Activated naive CD4-positive, alpha-beta T cell treated with anti-CD3 and anti-CD28 coated beads for 36 hours (primary cell): ENCODE measurements around the gene CGB1. TPM values are rescaled to one million over a fixed set of nuclear protein-coding genes. Genes with fewer than 3 reads are reported as not detected.
"Not testable (repeated sequence)": the region's sequence is repeated elsewhere in the genome, so short reads cannot be mapped to it uniquely, and the experiment has no call there.

Source experiments
- CTCF ChIA-PET: fragments of 350-600 bp; sonication (Branson Sonifier 250); formaldehyde crosslinking; loops from one replicate; lab custom pipeline; 2021; ENCODE audit warnings: antibody characterized with exemption; lab: Charles Lee
- DNase-seq: peaks from one replicate; pipeline ENCODE4 v3.0.0-alpha.2; 2020
- H3K27ac Mint-ChIP-seq: one replicate; pipeline ENCODE4 v1.8.0; 2021; ENCODE audit warnings: mild to moderate bottlenecking, mixed read lengths
- H3K27me3 Mint-ChIP-seq: one replicate; pipeline ENCODE4 v1.8.0; 2021; ENCODE audit warnings: low read depth, mixed read lengths
- H3K36me3 Mint-ChIP-seq: one replicate; pipeline ENCODE4 v1.8.0; 2021; ENCODE audit warnings: low read depth, mixed read lengths
- H3K4me1 Mint-ChIP-seq: one replicate; pipeline ENCODE4 v1.8.0; 2021; ENCODE audit warnings: low read depth, mixed read lengths
- H3K4me3 Mint-ChIP-seq: one replicate; pipeline ENCODE4 v1.8.0; 2021; ENCODE audit warnings: mild to moderate bottlenecking, moderate library complexity, mixed read lengths
- H3K9me3 Mint-ChIP-seq: one replicate; pipeline ENCODE4 v1.8.0; 2021; ENCODE audit warnings: mixed read lengths
- intact Hi-C: fragments of 100-400 bp; cut with micrococcal nuclease; formaldehyde crosslinking; loops from one replicate; pipeline ENCODE4 v1.15.1; 2023
- total RNA-seq, 2 experiments: library from RNA; stranded (reverse); gene quantifications; one replicate each; pipeline ENCODE4 v1.2.3, GENCODE V29; 2021

The CGB1 gene
- total RNA-seq, 2 experiments from 2014 or later = not detected

GRCh38 chr19:49056902-49057596, 20.4 kb upstream of the CGB1 start:
- not testable (repeated sequence) for H3K9me3 Mint-ChIP-seq, DNase-seq, H3K36me3 Mint-ChIP-seq, H3K27ac Mint-ChIP-seq
- peak overlapping the region; percentile 71 for H3K4me3 Mint-ChIP-seq
- H3K4me1 Mint-ChIP-seq = peaks cover 22% of the 10 kb centered on the region
- H3K27me3 Mint-ChIP-seq = peaks cover 40% of the 10 kb centered on the region
- CTCF ChIA-PET = interaction anchor here (0.6 to 1.7 kb wide), 6 partner anchors 18 to 329 kb away, joined by 3 to 5 read pairs (median 4); partner anchors contain the start of genes GYS1 and RUVBL2
- intact Hi-C loops = loop anchor here (5.0 kb wide), 1 partner anchor 90 kb away; no protein-coding TSS in a partner anchor

- intact Hi-C loops = loop anchor here (5.0 kb wide), 1 partner anchor 91 kb away; no protein-coding TSS in a partner anchor
- H3K36me3 Mint-ChIP-seq = no peaks in the 10 kb centered on the region
- no peaks in the 10 kb centered on the region for H3K9me3 Mint-ChIP-seq
- H3K4me3 Mint-ChIP-seq = peak overlapping the region; percentile 71
- peak; percentile 67 for DNase-seq
- CTCF ChIA-PET = interaction anchor here (0.7 to 0.9 kb wide), 3 partner anchors 50 to 262 kb away, joined by 3 read pairs; no protein-coding TSS in a partner anchor
- peaks cover 22% of the 10 kb centered on the region for H3K4me1 Mint-ChIP-seq
- H3K27me3 Mint-ChIP-seq = peaks cover 40% of the 10 kb centered on the region
- no peak overlapping the region for H3K27ac Mint-ChIP-seq
Observed at GRCh38 chr19:49056101-49056901, 19.6 kb upstream of the CGB1 start.

GRCh38 chr19:49050376-49051033, 13.8 kb upstream of the CGB1 start:
- H3K4me1 Mint-ChIP-seq, H3K4me3 Mint-ChIP-seq, intact Hi-C loops, CTCF ChIA-PET, H3K27ac Mint-ChIP-seq, H3K36me3 Mint-ChIP-seq, DNase-seq, H3K9me3 Mint-ChIP-seq, H3K27me3 Mint-ChIP-seq: not testable (repeated sequence)

GRCh38 chr19:49049834-49050233, 13.1 kb upstream of the CGB1 start:
- DNase-seq, intact Hi-C loops, H3K4me3 Mint-ChIP-seq, H3K9me3 Mint-ChIP-seq, H3K27me3 Mint-ChIP-seq, H3K4me1 Mint-ChIP-seq, CTCF ChIA-PET, H3K36me3 Mint-ChIP-seq, H3K27ac Mint-ChIP-seq: not testable (repeated sequence)

- H3K4me1 Mint-ChIP-seq, intact Hi-C loops, H3K27ac Mint-ChIP-seq, DNase-seq, H3K36me3 Mint-ChIP-seq, H3K4me3 Mint-ChIP-seq, H3K9me3 Mint-ChIP-seq, CTCF ChIA-PET, H3K27me3 Mint-ChIP-seq: not testable (repeated sequence)
Observed at GRCh38 chr19:49049011-49049410, 12.3 kb upstream of the CGB1 start, which contains the start of gene CGB8. Gene CGB8 (minus strand): TSS chr19:49049111. CDS start chr19:49048739, 372 bp downstream.

GRCh38 chr19:49043548-49043947, 6.9 kb upstream of the CGB1 start, which contains the start of gene CGB5:
Gene CGB5 (plus strand): TSS chr19:49043848. CDS start chr19:49044210, 362 bp downstream.
- intact Hi-C loops, H3K4me1 Mint-ChIP-seq, H3K4me3 Mint-ChIP-seq, H3K36me3 Mint-ChIP-seq, DNase-seq, H3K27ac Mint-ChIP-seq, H3K9me3 Mint-ChIP-seq, H3K27me3 Mint-ChIP-seq, CTCF ChIA-PET: not testable (repeated sequence)

GRCh38 chr19:49042666-49043065, 6.0 kb upstream of the CGB1 start:
- DNase-seq, intact Hi-C loops, H3K27me3 Mint-ChIP-seq, H3K9me3 Mint-ChIP-seq, H3K36me3 Mint-ChIP-seq, H3K4me3 Mint-ChIP-seq, CTCF ChIA-PET, H3K4me1 Mint-ChIP-seq, H3K27ac Mint-ChIP-seq: not testable (repeated sequence)

GRCh38 chr19:49042177-49042576, 5.5 kb upstream of the CGB1 start:
- Mint-ChIP-seq H3K27me3 (no peaks in the 10 kb centered on the region), H3K9me3 (no peaks in the 10 kb centered on the region), H3K4me3 (no peak overlapping the region), H3K4me1 (no peaks in the 10 kb centered on the region), H3K36me3 (no peaks in the 10 kb centered on the region), H3K27ac (no peak overlapping the region)
- intact Hi-C loops = no loop called here
- DNase-seq = no peak
- CTCF ChIA-PET = no interaction called here

GRCh38 chr19:49039736-49040135, 3.0 kb upstream of the CGB1 start:
- DNase-seq, intact Hi-C loops, H3K4me1 Mint-ChIP-seq, H3K36me3 Mint-ChIP-seq, CTCF ChIA-PET, H3K9me3 Mint-ChIP-seq, H3K4me3 Mint-ChIP-seq, H3K27me3 Mint-ChIP-seq, H3K27ac Mint-ChIP-seq: not testable (repeated sequence)

- H3K27me3 Mint-ChIP-seq, DNase-seq, H3K36me3 Mint-ChIP-seq, CTCF ChIA-PET, H3K9me3 Mint-ChIP-seq, H3K27ac Mint-ChIP-seq, H3K4me3 Mint-ChIP-seq, intact Hi-C loops, H3K4me1 Mint-ChIP-seq: not testable (repeated sequence)
Observed at GRCh38 chr19:49038557-49039276, 2.0 kb upstream of the CGB1 start.

GRCh38 chr19:49038111-49038510, 1.4 kb upstream of the CGB1 start:
- H3K4me1 Mint-ChIP-seq, H3K27ac Mint-ChIP-seq, H3K4me3 Mint-ChIP-seq, H3K36me3 Mint-ChIP-seq, intact Hi-C loops, H3K27me3 Mint-ChIP-seq, DNase-seq, H3K9me3 Mint-ChIP-seq: not testable (repeated sequence)
- CTCF ChIA-PET = interaction anchor here (0.6 kb wide), 1 partner anchor 105 kb away, joined by 4 read pairs; no protein-coding TSS in a partner anchor
